Endothelial cell of umbilical vein (primary cell): ENCODE data around the gene ATP8B3. TPM values are rescaled to one million over a fixed set of nuclear protein-coding genes. Genes with fewer than 3 reads are reported as not detected.
A peak's percentile ranks its signal among the peaks of the same experiment; 100 is the strongest.

ENCODE experiments used
- BruUV-seq: library from RNA; stranded (reverse); fragments of 400-500 nt; replicated peaks from 2 replicates; lab custom pipeline; 2021; lab: Mats Ljungman, UMichigan
- CTCF ChIA-PET: fragments of 300-600, 350-600 bp; sonication (Branson Sonifier 250); formaldehyde crosslinking; loops from one replicate; lab custom pipeline; 2021; ENCODE audit warnings: antibody characterized with exemption, inconsistent platforms; lab: Charles Lee
- POLR2A ChIA-PET: fragments of 300-600, 350-600 bp; sonication (Branson Sonifier 250); formaldehyde crosslinking; loops from one replicate; lab custom pipeline; 2021; ENCODE audit warnings: antibody characterized with exemption, inconsistent platforms; lab: Charles Lee
- DNase-seq: peaks from one replicate; pipeline ENCODE4 v3.0.0-alpha.2; 2011; ENCODE audit warnings: low read depth, low spot score
- FAIRE-seq: peaks from 2 replicates; lab custom pipeline; 2011; peaks lifted over from hg19 to GRCh38; lab: Jason Lieb, UNC
- H2AFZ ChIP-seq: 2 replicates; pipeline ENCODE4 v1.6.0; 2012; ENCODE audit warnings: low read depth, low read length, control low read depth, inconsistent platforms
- H3K27ac ChIP-seq: 2 replicates; pipeline ENCODE4 v1.5.1; 2011; ENCODE audit warnings: low read depth, mild to moderate bottlenecking, control low read depth, low read length, moderate library complexity; ENCODE audit not compliant: insufficient read depth
- H3K27me3 ChIP-seq, 2 experiments: 2 replicates each; pipeline versions ENCODE4 v1.6.0 to v1.6.1; 2011; ENCODE audit warnings: low read length in 2 of 2, mixed read lengths in 1 of 2; ENCODE audit not compliant: control insufficient read depth in 2 of 2, insufficient read depth in 2 of 2
- H3K36me3 ChIP-seq, 2 experiments: 2 replicates in 1 of 2; 3 replicates in 1 of 2; pipeline ENCODE4 v1.5.1; 2011; ENCODE audit warnings: low read length in 2 of 2, mild to moderate bottlenecking in 1 of 2, moderate library complexity in 1 of 2; ENCODE audit not compliant: control insufficient read depth in 2 of 2, insufficient read depth in 2 of 2; ENCODE audit errors: extremely low read depth in 1 of 2
- H3K4me1 ChIP-seq: 3 replicates; pipeline ENCODE4 v1.5.1; 2011; ENCODE audit warnings: mild to moderate bottlenecking, low read length; ENCODE audit not compliant: control insufficient read depth, insufficient read depth; ENCODE audit errors: extremely low read depth
- H3K4me2 ChIP-seq: 2 replicates; pipeline ENCODE4 v1.6.1; 2011; ENCODE audit warnings: low read length, control low read depth, mixed read lengths; ENCODE audit not compliant: insufficient read depth
- H3K4me3 ChIP-seq, 3 experiments: fragments of 200-600 bp in 1 of 3; sonication (generic), shearing (Covaris generic) in 1 of 3; replicated peaks in 1 of 3; 2 replicates each; pipeline ENCODE4 v1.5.1; 2011 to 2016; ENCODE audit warnings: control low read depth in 3 of 3, low read length in 3 of 3, mild to moderate bottlenecking in 2 of 3, inconsistent platforms in 1 of 3, low read depth in 1 of 3, moderate library complexity in 1 of 3; ENCODE audit not compliant: insufficient read depth in 1 of 3
- H3K79me2 ChIP-seq: 2 replicates; pipeline ENCODE4 v1.6.0; 2012; ENCODE audit warnings: low read length, inconsistent platforms; ENCODE audit not compliant: control insufficient read depth, insufficient read depth
- H3K9ac ChIP-seq: replicated peaks from 2 replicates; pipeline ENCODE3; 2011; ENCODE audit warnings: low read length, control low read depth; ENCODE audit not compliant: insufficient read depth; ENCODE audit errors: extremely low read depth
- H3K9me1 ChIP-seq: replicated peaks from 3 replicates; pipeline ENCODE4 v1.6.0; 2011; ENCODE audit warnings: mild to moderate bottlenecking, low read length; ENCODE audit not compliant: control insufficient read depth, insufficient read depth; ENCODE audit errors: extremely low read depth
- H3K9me3 ChIP-seq: replicated peaks from 2 replicates; pipeline ENCODE4 v1.5.1; 2012; ENCODE audit warnings: low read length, inconsistent platforms; ENCODE audit not compliant: control insufficient read depth, insufficient read depth
- H4K20me1 ChIP-seq: replicated peaks from 2 replicates; pipeline ENCODE3; 2011; ENCODE audit warnings: mild to moderate bottlenecking, low read length; ENCODE audit not compliant: control insufficient read depth, insufficient read depth; ENCODE audit errors: extremely low read depth
- CTCF ChIP-seq, 2 donors: IDR thresholded peaks; 1 replicate in 1 of 2; 2 replicates in 1 of 2; pipeline ENCODE4 v1.5.1; 2011; ENCODE audit warnings: low read length in 2 of 2, mild to moderate bottlenecking in 2 of 2, moderate library complexity in 2 of 2, control low read depth in 1 of 2, inconsistent platforms in 1 of 2, low read depth in 1 of 2; ENCODE audit not compliant: insufficient read depth in 1 of 2; ENCODE audit errors: extremely low read depth in 1 of 2
- EZH2 ChIP-seq: IDR thresholded peaks from 2 replicates; pipeline ENCODE4 v1.6.1; 2012; ENCODE audit warnings: borderline replicate concordance, low read depth, mild to moderate bottlenecking, moderate library complexity, low read length, inconsistent platforms; ENCODE audit not compliant: severe bottlenecking
- FOS ChIP-seq: IDR thresholded peaks from 2 replicates; pipeline ENCODE4 v1.6.1; 2011; ENCODE audit warnings: mild to moderate bottlenecking, low read length, moderate library complexity, borderline replicate concordance; ENCODE audit not compliant: insufficient read depth
- GATA2 ChIP-seq: IDR thresholded peaks from 2 replicates; pipeline ENCODE4 v1.7.0; 2011; ENCODE audit warnings: low read depth, mild to moderate bottlenecking, moderate library complexity, mixed read lengths, low read length; ENCODE audit not compliant: insufficient read length, insufficient read depth
- JUN ChIP-seq: IDR thresholded peaks from 2 replicates; pipeline ENCODE4 v1.6.1; 2011; ENCODE audit warnings: borderline replicate concordance, low read depth; ENCODE audit not compliant: insufficient read length, insufficient read depth
- MAX ChIP-seq: IDR thresholded peaks from 2 replicates; pipeline ENCODE4 v1.6.1; 2011; ENCODE audit not compliant: insufficient read depth, insufficient read length
- MYC ChIP-seq: IDR thresholded peaks from one replicate; pipeline ENCODE4 v1.6.1; 2011; ENCODE audit warnings: mild to moderate bottlenecking, low read depth, low read length
- POLR2A ChIP-seq: IDR thresholded peaks from 2 replicates; pipeline ENCODE4 v1.6.1; 2012; ENCODE audit warnings: low read depth, mild to moderate bottlenecking, control low read depth, low read length
- POLR2AphosphoS5 ChIP-seq: IDR thresholded peaks from 2 replicates; pipeline ENCODE4 v1.6.1; 2012; ENCODE audit warnings: low read depth, mild to moderate bottlenecking, control low read depth, low read length, moderate library complexity; ENCODE audit not compliant: insufficient read depth
- dilution Hi-C: fragments of 300-500 bp; cut with MboI; formaldehyde crosslinking; loops from one replicate; pipeline ENCODE4 v1.15.0; 2019; ENCODE audit warnings: low sequenced_read_pairs; ENCODE audit not compliant: extremely low pct_ligation_motif_present
- intact Hi-C: fragments of 100-400 bp; cut with micrococcal nuclease; formaldehyde crosslinking; loops from one replicate; pipeline ENCODE4 v1.10.0; 2022
- polyA plus RNA-seq, 4 experiments: library from polyadenylated mRNA; depleted of rRNA in 3 of 4; stranded (reverse) in 3 of 4; unstranded in 1 of 4; fragments of >200 nt; gene quantifications; 2 replicates each; pipeline versions ENCODE4 v1.2.1 to v1.2.3, GENCODE V29; 2011 to 2012; ENCODE audit warnings: missing spikeins in 1 of 4
- total RNA-seq: library from RNA; stranded (reverse); gene quantifications from 2 replicates; pipeline ENCODE4 v1.2.3, GENCODE V29; 2021

The ATP8B3 gene
- total and polyA plus RNA-seq, 2 donors (not counting 3 experiments of a cell fraction or from before 2014, with no cell fraction given): 1.1 to 7.3 TPM

- TF ChIP-seq FOS: no peak
- TF ChIP-seq POLR2AphosphoS5: peak; percentile 7
- H2AFZ ChIP-seq: no peak overlapping the region
- intact Hi-C loops (loop anchor here (2.0 to 5.0 kb wide), 2 partner anchors 36 to 161 kb away; partner anchors contain the start of gene TCF3), dilution Hi-C loops (no loop called here)
- H4K20me1 ChIP-seq: no peaks in the 10 kb centered on the region
- H3K4me3 ChIP-seq: peak overlapping the region in 2 of 3 experiments; percentile 36 to 66
- H3K36me3 ChIP-seq: peaks cover 3 to 20% of the 10 kb centered on the region in 2 experiments
- H3K9me1 ChIP-seq: no peaks in the 10 kb centered on the region
- ChIA-PET POLR2A (interaction anchor here (0.5 kb wide), 1 partner anchor 202 kb away, joined by 7 read pairs; no protein-coding TSS in a partner anchor), CTCF (interaction anchor here (0.6 to 4.0 kb wide), 4 partner anchors 12 to 141 kb away, joined by 3 to 24 read pairs (median 4); no protein-coding TSS in a partner anchor)
- H3K27me3 ChIP-seq: no peaks in the 10 kb centered on the region
- H3K79me2 ChIP-seq: no peaks in the 10 kb centered on the region
- BruUV-seq: no TSS peak
- H3K9ac ChIP-seq: no peak overlapping the region
- no peaks in the 10 kb centered on the region for H3K9me3 ChIP-seq
- peaks cover 13% of the 10 kb centered on the region for H3K4me1 ChIP-seq
- FAIRE-seq: no peak
- no peak overlapping the region for H3K27ac ChIP-seq
- DNase-seq: no peak
- H3K4me2 ChIP-seq: peak overlapping the region; percentile 90
These were observed 1.4 kb upstream of the ATP8B3 start for GRCh38 chr19:1813192-1814182.

GRCh38 chr19:1812426-1813191, 533 bp upstream of the ATP8B3 start:
- intact Hi-C loops: loop anchor here (2.0 to 5.0 kb wide), 2 partner anchors 35 to 160 kb away; partner anchors contain the start of gene TCF3
- Histone ChIP-seq H3K4me1 (peaks cover 13% of the 10 kb centered on the region), H3K79me2 (no peaks in the 10 kb centered on the region), H3K27ac (peak overlapping the region; percentile 48), H3K4me2 (peak overlapping the region; percentile 90), H3K9me1 (no peaks in the 10 kb centered on the region), H3K9ac (no peak overlapping the region), H3K36me3 (peaks cover 3 to 11% of the 10 kb centered on the region in 2 experiments), H3K9me3 (no peaks in the 10 kb centered on the region), H2AFZ (peak overlapping the region; percentile 91), H3K27me3 (no peaks in the 10 kb centered on the region), H3K4me3 (peak overlapping the region; percentile 36 to 66 (median 39)), H4K20me1 (no peaks in the 10 kb centered on the region)
- CTCF ChIA-PET: interaction anchor here (4.0 kb wide), 1 partner anchor 13 kb away, joined by 24 read pairs; no protein-coding TSS in a partner anchor
- DNase-seq (peak; percentile 88), FAIRE-seq (peak; percentile 99)
- dilution Hi-C loops: no loop called here
- no peak for TF ChIP-seq POLR2A
- TF ChIP-seq CTCF (IDR thresholded peaks at IDR 0.05; ENCODE audit: extremely low read depth in 1 of 2, insufficient read depth in 1 of 2, low read depth in 1 of 2, low read length in 2 of 2): peak; percentile 47 to 62
- peak; percentile 36 for TF ChIP-seq POLR2AphosphoS5
- TF ChIP-seq FOS: no peak
- TF ChIP-seq GATA2: no peak
- TF ChIP-seq MYC: no peak
- no peak for TF ChIP-seq MAX
- no peak for TF ChIP-seq JUN
- TF ChIP-seq EZH2: no peak
- no TSS peak for BruUV-seq
- POLR2A ChIA-PET: no interaction called here
